Measurements from ENCODE around the gene WDR82. TPM values are rescaled to one million over a fixed set of nuclear protein-coding genes. Genes with fewer than 3 reads are reported as not detected.

The WDR82 gene
- total RNA-seq, 1 donor from 2014 or later: 71.0 TPM

- peak; percentile 79 for DNase-seq (ENCODE audit: low spot score)
Observed at GRCh38 chr3:52237657-52238172, 40.7 kb downstream of the WDR82 start.

- no peak for DNase-seq (ENCODE audit: low spot score)
Observed at GRCh38 chr3:52237006-52237656, 41.3 kb downstream of the WDR82 start.

GRCh38 chr3:52236424-52236886, 42.0 kb downstream of the WDR82 start:
- DNase-seq (ENCODE audit: low spot score): no peak

GRCh38 chr3:52234516-52235447, 43.7 kb downstream of the WDR82 start:
- no peak for DNase-seq (ENCODE audit: low spot score)

- no peak for DNase-seq (ENCODE audit: low spot score)
Observed at GRCh38 chr3:52233968-52234367, 44.5 kb downstream of the WDR82 start.

GRCh38 chr3:52233108-52233591, 45.3 kb downstream of the WDR82 start:
- DNase-seq (ENCODE audit: low spot score): no peak

- DNase-seq (ENCODE audit: low spot score): no peak
Observed at GRCh38 chr3:52232279-52233107, 46.0 kb downstream of the WDR82 start.

- peak; percentile 66 for DNase-seq (ENCODE audit: low spot score)
Observed at GRCh38 chr3:52231502-52232278, 46.8 kb downstream of the WDR82 start.

- DNase-seq (ENCODE audit: low spot score): no peak
Observed at GRCh38 chr3:52230889-52231499, 47.5 kb downstream of the WDR82 start.

GRCh38 chr3:52230461-52230860, 48.0 kb downstream of the WDR82 start:
- DNase-seq (ENCODE audit: low spot score): no peak

GRCh38 chr3:52229656-52230055, 48.8 kb downstream of the WDR82 start:
- no peak for DNase-seq (ENCODE audit: low spot score)

- DNase-seq (ENCODE audit: low spot score): no peak
Observed at GRCh38 chr3:52228751-52229291, 49.6 kb downstream of the WDR82 start.

- no peak for DNase-seq (ENCODE audit: low spot score)
Observed at GRCh38 chr3:52228266-52228665, 50.2 kb downstream of the WDR82 start.

- no peak for DNase-seq (ENCODE audit: low spot score)
Observed at GRCh38 chr3:52227766-52228165, 50.7 kb downstream of the WDR82 start.

GRCh38 chr3:52227117-52227516, 51.3 kb downstream of the WDR82 start:
- DNase-seq (ENCODE audit: low spot score): no peak

- no peak for DNase-seq (ENCODE audit: low spot score)
Observed at GRCh38 chr3:52226229-52226817, 52.1 kb downstream of the WDR82 start.

GRCh38 chr3:52225452-52226228, 52.8 kb downstream of the WDR82 start, which contains the start of gene TLR9:
Gene TLR9, minus strand, starts transcription at chr3:52225645. Its CDS starts 116 bp downstream, at chr3:52225529.
- no peak for DNase-seq (ENCODE audit: low spot score)
